ENCODE data around the gene PRKAG1.

DNA sequence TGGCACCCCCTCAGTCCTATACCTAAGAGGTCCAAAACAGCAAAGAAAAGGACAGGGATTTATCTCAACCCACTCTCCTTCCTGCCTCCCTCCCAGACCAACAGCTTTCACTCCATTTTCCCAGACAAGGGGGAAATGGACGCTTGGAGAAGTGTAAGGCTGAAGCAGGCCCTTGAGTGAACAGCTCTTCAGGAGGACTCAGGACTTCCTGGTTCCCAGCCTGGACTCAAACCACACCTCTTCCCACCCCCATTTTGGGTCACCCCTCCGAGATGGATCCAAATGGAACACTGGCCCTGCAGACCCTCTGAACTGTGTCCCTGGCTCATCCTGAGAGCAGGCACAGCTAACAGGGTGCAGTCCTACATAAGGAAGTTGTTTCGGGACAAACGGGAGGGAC lies 39.3 kb upstream of the PRKAG1 start:
- TF ChIP-seq, protein P1, sequence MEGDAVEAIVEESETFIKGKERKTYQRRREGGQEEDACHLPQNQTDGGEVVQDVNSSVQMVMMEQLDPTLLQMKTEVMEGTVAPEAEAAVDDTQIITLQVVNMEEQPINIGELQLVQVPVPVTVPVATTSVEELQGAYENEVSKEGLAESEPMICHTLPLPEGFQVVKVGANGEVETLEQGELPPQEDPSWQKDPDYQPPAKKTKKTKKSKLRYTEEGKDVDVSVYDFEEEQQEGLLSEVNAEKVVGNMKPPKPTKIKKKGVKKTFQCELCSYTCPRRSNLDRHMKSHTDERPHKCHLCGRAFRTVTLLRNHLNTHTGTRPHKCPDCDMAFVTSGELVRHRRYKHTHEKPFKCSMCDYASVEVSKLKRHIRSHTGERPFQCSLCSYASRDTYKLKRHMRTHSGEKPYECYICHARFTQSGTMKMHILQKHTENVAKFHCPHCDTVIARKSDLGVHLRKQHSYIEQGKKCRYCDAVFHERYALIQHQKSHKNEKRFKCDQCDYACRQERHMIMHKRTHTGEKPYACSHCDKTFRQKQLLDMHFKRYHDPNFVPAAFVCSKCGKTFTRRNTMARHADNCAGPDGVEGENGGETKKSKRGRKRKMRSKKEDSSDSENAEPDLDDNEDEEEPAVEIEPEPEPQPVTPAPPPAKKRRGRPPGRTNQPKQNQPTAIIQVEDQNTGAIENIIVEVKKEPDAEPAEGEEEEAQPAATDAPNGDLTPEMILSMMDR (conservative IDR thresholded peaks at IDR 0.05; ENCODE audit: low read depth, low read length) = no peak
- TF ChIP-seq EZH2 (IDR thresholded peaks at IDR 0.05; ENCODE audit: borderline replicate concordance, low read depth, low read length, poor library complexity, severe bottlenecking) = no peak

All from A673 (cell line).